H1 (cell line): Measurements from ENCODE around the gene SBK1. TPM values are rescaled to one million over a fixed set of nuclear protein-coding genes. Genes with fewer than 3 reads are reported as not detected.
A peak's percentile ranks its signal among the peaks of the same experiment; 100 is the strongest.

Experiments
- CTCF ChIA-PET: fragments of 300-600 bp; sonication (Branson Sonifier 250); formaldehyde crosslinking; loops from one replicate; lab custom pipeline; 2021; ENCODE audit not compliant: partially characterized antibody; lab: Charles Lee
- POLR2A ChIA-PET: fragments of 300-600 bp; sonication (Branson Sonifier 250); formaldehyde crosslinking; loops from one replicate; lab custom pipeline; 2021; ENCODE audit warnings: inconsistent platforms; ENCODE audit not compliant: partially characterized antibody; lab: Charles Lee
- DNase-seq, 2 experiments: peaks; one replicate each; pipeline versions ENCODE4 v3.0.0 to v3.0.0-alpha.2; 2010 to 2022; ENCODE audit warnings: low spot score in 2 of 2, low read depth in 1 of 2, mixed read lengths in 1 of 2
- FAIRE-seq: peaks from 2 replicates; lab custom pipeline; 2011; peaks lifted over from hg19 to GRCh38; lab: Jason Lieb, UNC
- H2AFZ ChIP-seq: 2 replicates; pipeline ENCODE4 v1.8.1; 2012; ENCODE audit warnings: low read length, inconsistent platforms
- H2AK5ac ChIP-seq: 2 replicates; pipeline ENCODE4 v1.6.1; 2013; ENCODE audit warnings: low read depth, low read length
- H2BK120ac ChIP-seq: replicated peaks from 2 replicates; pipeline ENCODE3; 2013; ENCODE audit warnings: low read depth, low read length, inconsistent platforms
- H2BK12ac ChIP-seq: 2 replicates; pipeline ENCODE4 v1.6.1; 2013; ENCODE audit warnings: low read depth, low read length
- H2BK15ac ChIP-seq: 2 replicates; pipeline ENCODE4 v1.6.1; 2013; ENCODE audit warnings: low read length
- H2BK20ac ChIP-seq: 2 replicates; pipeline ENCODE4 v1.6.1; 2013; ENCODE audit warnings: low read length
- H2BK5ac ChIP-seq: 2 replicates; pipeline ENCODE4 v1.6.1; 2013; ENCODE audit warnings: low read depth, low read length
- H3K14ac ChIP-seq: 2 replicates; pipeline ENCODE4 v1.6.1; 2013; ENCODE audit warnings: inconsistent platforms; ENCODE audit not compliant: insufficient read length
- H3K18ac ChIP-seq: 2 replicates; pipeline ENCODE4 v1.6.1; 2013; ENCODE audit warnings: low read length; ENCODE audit errors: extremely low read depth
- H3K23ac ChIP-seq: 2 replicates; pipeline ENCODE4 v1.6.1; 2013; ENCODE audit warnings: inconsistent platforms; ENCODE audit not compliant: insufficient read length
- H3K23me2 ChIP-seq: 2 replicates; pipeline ENCODE4 v1.6.1; 2013; ENCODE audit warnings: low read depth, low read length
- H3K27ac ChIP-seq: 2 replicates; pipeline ENCODE4 v1.6.1; 2011; ENCODE audit warnings: low read depth, low read length, inconsistent platforms
- H3K27me3 ChIP-seq, 4 experiments: replicated peaks in 1 of 4; 1 replicate in 1 of 4; 2 replicates in 3 of 4; pipeline versions ENCODE4 v1.6.1 to v1.8.1; 2011 to 2013; ENCODE audit warnings: low read length in 3 of 4, mild to moderate bottlenecking in 3 of 4, inconsistent platforms in 2 of 4, mixed read lengths in 2 of 4, moderate library complexity in 1 of 4; ENCODE audit not compliant: control insufficient read depth in 3 of 4, insufficient read depth in 3 of 4; ENCODE audit errors: extremely low read depth in 1 of 4
- H3K36me3 ChIP-seq, 4 experiments: 2 replicates each; pipeline versions ENCODE4 v1.6.1 to v1.8.1; 2011 to 2013; ENCODE audit warnings: mild to moderate bottlenecking in 4 of 4, low read length in 3 of 4, moderate library complexity in 2 of 4, control low read depth in 1 of 4, inconsistent platforms in 1 of 4; ENCODE audit not compliant: insufficient read depth in 4 of 4, control insufficient read depth in 2 of 4
- H3K4ac ChIP-seq: replicated peaks from 2 replicates; pipeline ENCODE3; 2013; ENCODE audit warnings: low read length, low read depth, mixed read lengths, inconsistent platforms; ENCODE audit not compliant: insufficient read length
- H3K4me1 ChIP-seq, 4 experiments: replicated peaks in 1 of 4; 1 replicate in 1 of 4; 2 replicates in 3 of 4; pipeline versions ENCODE4 v1.6.1 to v1.8.1; 2011 to 2013; ENCODE audit warnings: low read length in 3 of 4, inconsistent platforms in 2 of 4, mixed read lengths in 1 of 4; ENCODE audit not compliant: insufficient read depth in 4 of 4, control insufficient read depth in 3 of 4
- H3K4me2 ChIP-seq, 2 experiments: 2 replicates each; pipeline versions ENCODE4 v1.6.1 to v1.8.1; 2011 to 2013; ENCODE audit warnings: low read depth in 2 of 2, low read length in 2 of 2, control low read depth in 1 of 2, inconsistent platforms in 1 of 2, mild to moderate bottlenecking in 1 of 2; ENCODE audit not compliant: insufficient read depth in 1 of 2
- H3K4me3 ChIP-seq, 4 experiments: fragments of 200-600, 300-600 bp in 1 of 4; sonication (generic), shearing (Covaris generic), sonication (Bioruptor Twin) in 1 of 4; 2 replicates each; pipeline versions ENCODE4 v1.5.1 to v1.8.1; 2011 to 2016; ENCODE audit warnings: low read length in 4 of 4, low read depth in 3 of 4, control low read depth in 2 of 4, inconsistent platforms in 2 of 4, mild to moderate bottlenecking in 2 of 4, mixed read lengths in 1 of 4, moderate library complexity in 1 of 4; ENCODE audit not compliant: insufficient read depth in 2 of 4; ENCODE audit errors: extremely low read depth in 1 of 4
- H3K56ac ChIP-seq: replicated peaks from 2 replicates; pipeline ENCODE3; 2013; ENCODE audit warnings: low read depth, mild to moderate bottlenecking, mixed read lengths, low read length, inconsistent platforms; ENCODE audit not compliant: insufficient read length
- H3K79me1 ChIP-seq: 2 replicates; pipeline ENCODE4 v1.6.1; 2013; ENCODE audit warnings: low read depth, low read length, control low read depth
- H3K79me2 ChIP-seq, 2 experiments: 2 replicates each; pipeline versions ENCODE4 v1.6.1 to v1.8.1; 2012 to 2013; ENCODE audit warnings: low read length in 2 of 2, mild to moderate bottlenecking in 2 of 2, inconsistent platforms in 1 of 2; ENCODE audit not compliant: insufficient read depth in 2 of 2, control insufficient read depth in 1 of 2
- H3K9ac ChIP-seq, 4 experiments: replicated peaks in 1 of 4; 1 replicate in 1 of 4; 2 replicates in 3 of 4; pipeline versions ENCODE4 v1.6.1 to v1.8.1; 2011 to 2013; ENCODE audit warnings: low read depth in 3 of 4, low read length in 3 of 4, control low read depth in 2 of 4, mild to moderate bottlenecking in 2 of 4, moderate library complexity in 2 of 4, inconsistent platforms in 1 of 4; ENCODE audit errors: extremely low read depth in 1 of 4
- H3K9me3 ChIP-seq, 2 experiments: 2 replicates each; pipeline versions ENCODE4 v1.6.1 to v1.8.1; 2012 to 2013; ENCODE audit warnings: mild to moderate bottlenecking in 2 of 2, moderate library complexity in 2 of 2, control low read depth in 1 of 2, inconsistent platforms in 1 of 2, low read depth in 1 of 2, low read length in 1 of 2, mixed read lengths in 1 of 2; ENCODE audit not compliant: insufficient read depth in 2 of 2
- H4K20me1 ChIP-seq, 2 experiments: replicated peaks in 1 of 2; 2 replicates each; pipeline versions ENCODE3 to v1.8.1; 2011 to 2013; ENCODE audit warnings: inconsistent platforms in 2 of 2, low read length in 2 of 2, mild to moderate bottlenecking in 1 of 2; ENCODE audit not compliant: insufficient read depth in 2 of 2, control insufficient read depth in 1 of 2
- H4K5ac ChIP-seq: 2 replicates; pipeline ENCODE4 v1.6.1; 2013; ENCODE audit warnings: low read length, low read depth, mixed read lengths, inconsistent platforms; ENCODE audit not compliant: insufficient read length
- H4K8ac ChIP-seq: 2 replicates; pipeline ENCODE4 v1.8.0; 2013; ENCODE audit warnings: mild to moderate bottlenecking, moderate library complexity, low read length, inconsistent platforms; ENCODE audit not compliant: insufficient read depth; ENCODE audit errors: extremely low read depth
- H4K91ac ChIP-seq: replicated peaks from 2 replicates; pipeline ENCODE3; 2013; ENCODE audit warnings: low read length, mixed read lengths, inconsistent platforms; ENCODE audit not compliant: insufficient read length
- BRCA1 ChIP-seq: IDR thresholded peaks from 2 replicates; pipeline ENCODE4 v1.6.1; 2012; ENCODE audit warnings: low read depth, low read length, improper control_type of control experiment
- E2F6 ChIP-seq: IDR thresholded peaks from 2 replicates; pipeline ENCODE4 v1.6.1; 2012; ENCODE audit warnings: inconsistent platforms
- EP300 ChIP-seq, 2 experiments: IDR thresholded peaks; 1 replicate in 1 of 2; 2 replicates in 1 of 2; pipeline ENCODE4 v1.6.1; 2011 to 2012; ENCODE audit warnings: low read depth in 2 of 2, low read length in 2 of 2, mild to moderate bottlenecking in 2 of 2, borderline replicate concordance in 1 of 2, inconsistent platforms in 1 of 2, moderate library complexity in 1 of 2
- NANOG ChIP-seq: IDR thresholded peaks from 2 replicates; pipeline ENCODE4 v1.6.1; 2011; ENCODE audit warnings: low read length, low read depth, mild to moderate bottlenecking, inconsistent platforms; ENCODE audit not compliant: insufficient read depth, poor library complexity, severe bottlenecking
- NRF1 ChIP-seq: IDR thresholded peaks from 2 replicates; pipeline ENCODE4 v1.6.1; 2011; ENCODE audit warnings: mild to moderate bottlenecking, low read depth, low read length, improper control_type of control experiment
- PHF8 ChIP-seq: fragments of 200-600 bp; sonication (generic); conservative IDR thresholded peaks from 2 replicates; pipeline ENCODE4 v1.7.1; 2012; ENCODE audit warnings: low read depth, mild to moderate bottlenecking, inconsistent platforms, low read length, moderate library complexity
- POLR2AphosphoS5 ChIP-seq: IDR thresholded peaks from 2 replicates; pipeline ENCODE4 v1.6.1; 2011; ENCODE audit warnings: low read depth, low read length
- POU5F1 ChIP-seq: IDR thresholded peaks from 2 replicates; pipeline ENCODE4 v1.6.1; 2011; ENCODE audit warnings: low read depth, mild to moderate bottlenecking, low read length, moderate library complexity
- RNF2 ChIP-seq: fragments of 200-900, 300-1000 bp; sonication (generic); IDR thresholded peaks from 2 replicates; pipeline ENCODE4 v1.7.1; 2016; ENCODE audit warnings: borderline replicate concordance, low read depth, mild to moderate bottlenecking, antibody characterized with exemption, low read length; ENCODE audit not compliant: poor library complexity, severe bottlenecking; ENCODE audit errors: missing control alignments
- RXRA ChIP-seq: IDR thresholded peaks from 2 replicates; pipeline ENCODE4 v1.6.1; 2011; ENCODE audit warnings: low read depth, mild to moderate bottlenecking, low read length, moderate library complexity; ENCODE audit not compliant: insufficient read depth
- SIRT6 ChIP-seq: IDR thresholded peaks from one replicate; pipeline ENCODE4 v1.7.1; 2012; ENCODE audit warnings: low read length, inconsistent platforms
- SIX5 ChIP-seq: IDR thresholded peaks from 2 replicates; pipeline ENCODE4 v1.6.1; 2011; ENCODE audit warnings: mild to moderate bottlenecking, low read depth, low read length
- SP1 ChIP-seq: IDR thresholded peaks from 2 replicates; pipeline ENCODE4 v1.6.1; 2011; ENCODE audit warnings: low read depth, low read length
- WGBS, 2 experiments: shearing (Covaris generic) in 1 of 2; methylation state at CpG; one replicate each; pipeline versions ENCODE4 v1.1.6 to v1.1.7; 2013 to 2015; ENCODE audit warnings: low lambda C conversion rate in 2 of 2, mixed read lengths in 2 of 2, inconsistent platforms in 1 of 2, low coverage in 1 of 2, missing lambda C conversion rate in 1 of 2; ENCODE audit not compliant: insufficient replicate concordance in 2 of 2, insufficient coverage in 1 of 2, insufficient read length in 1 of 2; ENCODE audit errors: extremely low coverage in 1 of 2, missing lambda C conversion rate in 1 of 2; 5-methylcytosine and 5-hydroxymethylcytosine counted together
- polyA plus RNA-seq, 7 experiments: library from polyadenylated mRNA; depleted of rRNA in 3 of 7; stranded (reverse) in 5 of 7; unstranded in 2 of 7; fragments of >200 nt in 5 of 7; fragments of 200-250 nt in 2 of 7; gene quantifications; 1 replicate in 5 of 7; 2 replicates in 1 of 7; 4 replicates in 1 of 7; pipeline versions ENCODE4 v1.2.1 to v1.2.3, GENCODE V29; 2011 to 2013; ENCODE audit warnings: missing spikeins in 2 of 7, mixed read lengths in 2 of 7
- total RNA-seq: library from RNA; stranded (reverse); fragmentation: NEBNext Ultra II Directional; extraction: Animal tissue kit (Norgen Biotek cat#: 25700); gene quantifications from 2 replicates; pipeline ENCODE4 v1.2.1, GENCODE V29; 2021

SBK1 gene
- total and polyA plus RNA-seq, 2 of the 8 experiments (the other 6 are each of a cell fraction or from before 2014, with no cell fraction given), result 18.2 to 73.9 TPM

- Histone ChIP-seq H2AK5ac (no peak overlapping the region), H3K4me1 (peaks cover 0 to 34% (median 21%) of the 10 kb centered on the region in 4 experiments; a peak in 6 of 7 replicates), H4K20me1 (no peaks in the 10 kb centered on the region), H3K56ac (no peak overlapping the region), H2AFZ (no peak overlapping the region), H3K9ac (no peak overlapping the region), H4K91ac (peak overlapping the region; percentile 61), H3K79me1 (0 out of 2 replicates have a peak, but pooled peaks cover 2% of the 10 kb centered on the region), H3K23ac (no peak overlapping the region), H3K4me2 (no peak overlapping the region), H3K23me2 (peaks cover 3% of the 10 kb centered on the region; the same call in 1 of the 2 replicates), H3K18ac (no peak overlapping the region), H3K4me3 (no peak overlapping the region), H3K27me3 (no peaks in the 10 kb centered on the region), H3K14ac (no peak overlapping the region), H2BK12ac (no peak overlapping the region), H3K36me3 (no peaks in the 10 kb centered on the region), H2BK15ac (no peak overlapping the region), H2BK20ac (no peak overlapping the region), H4K8ac (peak overlapping the region; percentile 57; the same call in 1 of the 2 replicates), H2BK120ac (no peak overlapping the region), H3K4ac (no peak overlapping the region), H3K79me2 (no peaks in the 10 kb centered on the region), H3K27ac (no peak overlapping the region), H2BK5ac (no peak overlapping the region), H3K9me3 (no peaks in the 10 kb centered on the region), H4K5ac (peak overlapping the region; percentile 46)
- ChIA-PET POLR2A (interaction anchor here (0.7 kb wide), 1 partner anchor 21 kb away, joined by 3 read pairs; no protein-coding TSS in a partner anchor), CTCF (interaction anchor here (0.6 to 1.9 kb wide), 2 partner anchors 20 to 27 kb away, joined by 3 to 6 read pairs; no protein-coding TSS in a partner anchor)
- DNase-seq, result no peak
- FAIRE-seq, result no peak
- 84% methylated on average over 12 of the region's 12 CpGs; no CpG with 5 or more reads in 1 of the 2 experiments for WGBS, 2 experiments
- no peak for TF ChIP-seq SIX5
- no peak for TF ChIP-seq EP300 (IDR thresholded peaks at IDR 0.05; ENCODE audit: borderline replicate concordance in 1 of 2, low read depth in 2 of 2, low read length in 2 of 2)
- no peak for TF ChIP-seq RNF2
- TF ChIP-seq SP1, result no peak
- no peak for TF ChIP-seq BRCA1
- TF ChIP-seq PHF8, result no peak
- TF ChIP-seq POU5F1, result no peak
- TF ChIP-seq E2F6, result no peak
- TF ChIP-seq NANOG, result no peak
- no peak for TF ChIP-seq RXRA
- no peak for TF ChIP-seq SIRT6
- TF ChIP-seq POLR2AphosphoS5, result no peak
- no peak for TF ChIP-seq NRF1
Measured at GRCh38 chr16:28255838-28256237, 36.5 kb upstream of the SBK1 start.
